A549 (cell line): ENCODE results near the gene TMEM214. TPM values are rescaled to one million over a fixed set of nuclear protein-coding genes. Genes with fewer than 3 reads are reported as not detected.
A peak's percentile ranks its signal among the peaks of the same experiment; 100 is the strongest.

Source experiments
- ATAC-seq, 2 experiments: fragments of 200-7000 bp in 1 of 2; fragments of >200 bp in 1 of 2; cut with Nextera tagmentation in 1 of 2; cut with Tn5 transposase in 1 of 2; 3 replicates each; pipeline versions ENCODE4 v1.8.0 to v1.9.1; 2018 to 2020; ENCODE audit warnings: mild to moderate bottlenecking in 1 of 2, moderate library complexity in 1 of 2
- CTCF ChIA-PET: fragments of 300-600 bp; sonication (Branson Sonifier 250); formaldehyde crosslinking; extraction: SDS; loops from one replicate; lab custom pipeline; 2021; ENCODE audit warnings: antibody characterized with exemption, inconsistent platforms; lab: Yijun Ruan, JAX
- POLR2A ChIA-PET: fragments of 350-600 bp; formaldehyde crosslinking; extraction: SDS; loops from one replicate; lab custom pipeline; 2021; ENCODE audit warnings: antibody characterized with exemption, inconsistent platforms; lab: Yijun Ruan, JAX
- DNase-seq, 2 experiments: peaks; one replicate each; pipeline versions ENCODE4 v3.0.0 to v3.0.0-alpha.2; 2011 to 2016; ENCODE audit warnings: low read depth in 1 of 2, low spot score in 1 of 2
- FAIRE-seq: peaks from 2 replicates; lab custom pipeline; 2011; peaks lifted over from hg19 to GRCh38; lab: Jason Lieb, UNC
- H3K27ac ChIP-seq, 2 experiments: fragments of >200 bp; sonication (Bioruptor Twin); formaldehyde crosslinking; 3 replicates each; pipeline ENCODE4 v1.5.1; 2016 to 2017
- H3K4me1 ChIP-seq: fragments of >200 bp; sonication (Bioruptor Twin); formaldehyde crosslinking; 3 replicates; pipeline ENCODE4 v1.6.1; 2016
- H3K4me2 ChIP-seq: fragments of >200 bp; sonication (Bioruptor Twin); formaldehyde crosslinking; 3 replicates; pipeline ENCODE4 v1.6.1; 2016
- H3K4me3 ChIP-seq: fragments of >200 bp; sonication (Bioruptor Twin); formaldehyde crosslinking; 3 replicates; pipeline ENCODE4 v1.5.1; 2016
- H3K9me3 ChIP-seq: fragments of >200 bp; sonication (Bioruptor Twin); formaldehyde crosslinking; 3 replicates; pipeline ENCODE4 v1.6.1; 2016
- CBX8 ChIP-seq: fragments of 200-600 bp; sonication (generic); IDR thresholded peaks from 2 replicates; pipeline ENCODE4 v1.6.1; 2016
- CHD2 ChIP-seq: fragments of 150-350 bp; IDR thresholded peaks from 2 replicates; pipeline ENCODE4 v1.6.1; 2014; ENCODE audit warnings: low read length; ENCODE audit not compliant: partially characterized antibody
- CHD4 ChIP-seq: fragments of 200-600 bp; sonication (generic); IDR thresholded peaks from 2 replicates; pipeline ENCODE4 v1.6.1; 2016; ENCODE audit warnings: antibody characterized with exemption, mild to moderate bottlenecking, borderline replicate concordance
- ESRRA ChIP-seq: fragments of 150-350 bp; IDR thresholded peaks from 2 replicates; pipeline ENCODE4 v1.6.1; 2014; ENCODE audit warnings: mild to moderate bottlenecking, low read length, borderline replicate concordance
- FOSB ChIP-seq: fragments of 250-450 bp; sonication (Bioruptor Pico); IDR thresholded peaks from 2 replicates; pipeline ENCODE4 v1.5.0; 2020; ENCODE audit warnings: mild to moderate bottlenecking, moderate library complexity
- FOXS1 ChIP-seq: fragments of 250-450 bp; sonication (Bioruptor Pico); IDR thresholded peaks from 2 replicates; pipeline ENCODE4 v1.5.0; 2020; ENCODE audit warnings: mild to moderate bottlenecking, moderate library complexity
- HOXA7 ChIP-seq: fragments of 250-450 bp; sonication (Bioruptor Pico); IDR thresholded peaks from 2 replicates; pipeline ENCODE4 v1.5.0; 2020; ENCODE audit warnings: mild to moderate bottlenecking, moderate library complexity
- JUN ChIP-seq, 2 experiments: fragments of >200 bp; sonication (Bioruptor Twin); formaldehyde crosslinking; IDR thresholded peaks; 2 replicates in 1 of 2; 3 replicates in 1 of 2; pipeline ENCODE4 v1.6.1; 2016 to 2017
- KDM1A ChIP-seq: fragments of 200-600 bp; sonication (generic); IDR thresholded peaks from 2 replicates; pipeline ENCODE4 v1.6.1; 2016; ENCODE audit warnings: low read depth, mild to moderate bottlenecking
- NPAS2 ChIP-seq: fragments of 250-450 bp; sonication (Bioruptor Pico); IDR thresholded peaks from 2 replicates; pipeline ENCODE4 v1.8.0; 2022; ENCODE audit warnings: mild to moderate bottlenecking, moderate library complexity, borderline replicate concordance
- RNF2 ChIP-seq: fragments of 200-600 bp; sonication (generic); IDR thresholded peaks from 2 replicates; pipeline ENCODE4 v1.6.1; 2016; ENCODE audit warnings: low read depth, mild to moderate bottlenecking, antibody characterized with exemption, moderate library complexity, borderline replicate concordance
- SMC3 ChIP-seq: fragments of >200 bp; sonication (Bioruptor Twin); formaldehyde crosslinking; IDR thresholded peaks from 3 replicates; pipeline ENCODE4 v1.6.1; 2018; ENCODE audit warnings: inconsistent platforms
- SREBF2 ChIP-seq: fragments of 450-650 bp; IDR thresholded peaks from 2 replicates; pipeline ENCODE4 v1.6.1; 2014; ENCODE audit warnings: mild to moderate bottlenecking, moderate library complexity
- TFCP2L1 ChIP-seq: fragments of 250-450 bp; sonication (Bioruptor Pico); IDR thresholded peaks from 2 replicates; pipeline ENCODE4 v1.5.0; 2021; ENCODE audit warnings: mild to moderate bottlenecking
- ZNF302 ChIP-seq: fragments of 250-450 bp; sonication (Bioruptor Pico); IDR thresholded peaks from 2 replicates; pipeline ENCODE4 v1.9.0; 2021; ENCODE audit warnings: inconsistent platforms, mild to moderate bottlenecking, moderate library complexity
- WGBS: methylation state at CpG from one replicate; pipeline ENCODE4 v1.1.6; 2017; ENCODE audit errors: missing lambda C conversion rate; 5-methylcytosine and 5-hydroxymethylcytosine counted together
- polyA plus RNA-seq, 4 experiments: library from polyadenylated mRNA; depleted of rRNA in 3 of 4; stranded (reverse); fragments of >200 nt; fragmentation: RNase III in 1 of 4; extraction: RNeasy Plus Mini Kit Qiagen cat#74134 plus additional on column Dnase treatment in 1 of 4; gene quantifications; 2 replicates in 3 of 4; 3 replicates in 1 of 4; pipeline ENCODE4 v1.2.3, GENCODE V29; 2011 to 2017
- TF ChIP-seq, protein P1 (sequence below): fragments of 450-650 bp; IDR thresholded peaks from 2 replicates; pipeline ENCODE4 v1.6.1; 2014; ENCODE audit warnings: antibody characterized with exemption
- TF ChIP-seq, protein P2 (sequence below): fragments of 150-350 bp; IDR thresholded peaks from 2 replicates; pipeline ENCODE4 v1.6.1; 2014; ENCODE audit warnings: low read depth, mild to moderate bottlenecking, low read length
- TF ChIP-seq, protein P3 (sequence below): IDR thresholded peaks from 2 replicates; pipeline ENCODE4 v1.6.1; 2012; ENCODE audit warnings: low read depth, borderline replicate concordance
- TF ChIP-seq, protein P4 (sequence below): IDR thresholded peaks from 2 replicates; pipeline ENCODE4 v1.6.1; 2012
- TF ChIP-seq, protein P5 (sequence below): fragments of 200-600 bp; sonication (generic); IDR thresholded peaks from 2 replicates; pipeline ENCODE4 v1.6.1; 2016; ENCODE audit warnings: antibody characterized with exemption, mild to moderate bottlenecking, moderate library complexity
- TF ChIP-seq, protein P6 (sequence below): IDR thresholded peaks from 2 replicates; pipeline ENCODE4 v1.6.1; 2012

TMEM214 gene
- polyA plus RNA-seq, 2 of the 4 experiments (the other 2 are of a cell fraction): 54.3 to 74.9 TPM

DNA sequence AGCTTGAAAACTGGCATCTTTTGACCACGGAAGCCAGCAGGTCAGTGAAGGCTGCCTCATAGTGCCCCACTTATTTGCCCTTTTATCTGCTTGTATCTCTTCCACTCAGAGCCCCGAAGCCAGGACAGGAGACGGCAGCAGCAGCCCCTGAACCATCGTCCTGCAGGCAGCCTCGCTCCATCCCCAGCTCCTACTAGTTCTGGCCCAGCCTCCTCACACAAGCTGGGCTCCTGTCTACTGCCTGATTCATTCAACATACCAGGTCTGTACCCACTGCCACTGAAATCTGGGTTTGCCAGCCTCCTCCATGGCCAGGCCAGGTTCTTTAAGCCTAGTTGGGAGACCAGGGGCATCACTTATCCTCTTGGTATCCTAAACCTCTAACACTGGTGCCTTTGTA, 34.6 kb downstream of the TMEM214 start (continued):
- TF ChIP-seq CHD2: no peak

DNA sequence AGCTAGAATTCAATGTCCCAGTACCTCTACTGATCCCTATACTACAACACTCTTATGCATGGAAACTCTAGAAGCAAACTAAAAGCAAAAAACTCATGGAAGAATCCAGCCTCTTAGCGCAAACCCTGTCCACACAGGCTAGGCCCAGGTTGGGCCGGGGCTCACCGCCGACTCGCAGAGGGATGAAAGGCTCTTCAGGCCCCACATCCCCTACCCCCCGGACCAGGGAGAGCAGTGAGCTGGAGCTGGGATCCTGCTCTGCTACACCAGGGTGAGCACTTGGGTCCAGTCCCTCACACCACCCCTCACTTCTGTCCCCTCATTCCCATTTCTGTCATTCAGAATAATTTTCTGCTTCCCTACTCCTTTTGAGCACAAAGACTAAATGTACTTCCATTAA, 36.7 kb downstream of the TMEM214 start:
- WGBS: 96% methylated on average over 6 of the region's 6 CpGs
- Histone ChIP-seq H3K4me1 (peaks cover 19% of the 10 kb centered on the region), H3K9me3 (no peaks in the 10 kb centered on the region), H3K4me3 (no peak overlapping the region), H3K4me2 (peak overlapping the region; percentile 86), H3K27ac (no peak overlapping the region)
- FAIRE-seq: no peak
- CTCF ChIA-PET: interaction anchor here (13.3 to 18.7 kb wide), 2 partner anchors 14 to 15 kb away, joined by 143 to 253 read pairs; partner anchors contain the start of genes AGBL5, EMILIN1 and KHK
- no peak for DNase-seq
- TF ChIP-seq, protein P1, sequence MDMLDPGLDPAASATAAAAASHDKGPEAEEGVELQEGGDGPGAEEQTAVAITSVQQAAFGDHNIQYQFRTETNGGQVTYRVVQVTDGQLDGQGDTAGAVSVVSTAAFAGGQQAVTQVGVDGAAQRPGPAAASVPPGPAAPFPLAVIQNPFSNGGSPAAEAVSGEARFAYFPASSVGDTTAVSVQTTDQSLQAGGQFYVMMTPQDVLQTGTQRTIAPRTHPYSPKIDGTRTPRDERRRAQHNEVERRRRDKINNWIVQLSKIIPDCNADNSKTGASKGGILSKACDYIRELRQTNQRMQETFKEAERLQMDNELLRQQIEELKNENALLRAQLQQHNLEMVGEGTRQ: no peak
- TF ChIP-seq HOXA7 (CRISPR knock-in tag) (no peak), KDM1A (no peak), FOSB (no peak), CBX8 (no peak), CHD4 (no peak), JUN (IDR thresholded peaks at IDR 0.05) (no peak), TFCP2L1 (CRISPR knock-in tag) (no peak), SMC3 (no peak), SREBF2 (no peak), ESRRA (no peak), FOXS1 (no peak), NPAS2 (no peak), RNF2 (no peak), ZNF302 (CRISPR knock-in tag) (no peak)
- TF ChIP-seq, protein P2, sequence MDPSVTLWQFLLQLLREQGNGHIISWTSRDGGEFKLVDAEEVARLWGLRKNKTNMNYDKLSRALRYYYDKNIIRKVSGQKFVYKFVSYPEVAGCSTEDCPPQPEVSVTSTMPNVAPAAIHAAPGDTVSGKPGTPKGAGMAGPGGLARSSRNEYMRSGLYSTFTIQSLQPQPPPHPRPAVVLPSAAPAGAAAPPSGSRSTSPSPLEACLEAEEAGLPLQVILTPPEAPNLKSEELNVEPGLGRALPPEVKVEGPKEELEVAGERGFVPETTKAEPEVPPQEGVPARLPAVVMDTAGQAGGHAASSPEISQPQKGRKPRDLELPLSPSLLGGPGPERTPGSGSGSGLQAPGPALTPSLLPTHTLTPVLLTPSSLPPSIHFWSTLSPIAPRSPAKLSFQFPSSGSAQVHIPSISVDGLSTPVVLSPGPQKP: no peak
- TF ChIP-seq, protein P3, sequence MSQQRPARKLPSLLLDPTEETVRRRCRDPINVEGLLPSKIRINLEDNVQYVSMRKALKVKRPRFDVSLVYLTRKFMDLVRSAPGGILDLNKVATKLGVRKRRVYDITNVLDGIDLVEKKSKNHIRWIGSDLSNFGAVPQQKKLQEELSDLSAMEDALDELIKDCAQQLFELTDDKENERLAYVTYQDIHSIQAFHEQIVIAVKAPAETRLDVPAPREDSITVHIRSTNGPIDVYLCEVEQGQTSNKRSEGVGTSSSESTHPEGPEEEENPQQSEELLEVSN: no peak
- TF ChIP-seq, protein P4, sequence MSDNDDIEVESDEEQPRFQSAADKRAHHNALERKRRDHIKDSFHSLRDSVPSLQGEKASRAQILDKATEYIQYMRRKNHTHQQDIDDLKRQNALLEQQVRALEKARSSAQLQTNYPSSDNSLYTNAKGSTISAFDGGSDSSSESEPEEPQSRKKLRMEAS: no peak
- TF ChIP-seq, protein P5, sequence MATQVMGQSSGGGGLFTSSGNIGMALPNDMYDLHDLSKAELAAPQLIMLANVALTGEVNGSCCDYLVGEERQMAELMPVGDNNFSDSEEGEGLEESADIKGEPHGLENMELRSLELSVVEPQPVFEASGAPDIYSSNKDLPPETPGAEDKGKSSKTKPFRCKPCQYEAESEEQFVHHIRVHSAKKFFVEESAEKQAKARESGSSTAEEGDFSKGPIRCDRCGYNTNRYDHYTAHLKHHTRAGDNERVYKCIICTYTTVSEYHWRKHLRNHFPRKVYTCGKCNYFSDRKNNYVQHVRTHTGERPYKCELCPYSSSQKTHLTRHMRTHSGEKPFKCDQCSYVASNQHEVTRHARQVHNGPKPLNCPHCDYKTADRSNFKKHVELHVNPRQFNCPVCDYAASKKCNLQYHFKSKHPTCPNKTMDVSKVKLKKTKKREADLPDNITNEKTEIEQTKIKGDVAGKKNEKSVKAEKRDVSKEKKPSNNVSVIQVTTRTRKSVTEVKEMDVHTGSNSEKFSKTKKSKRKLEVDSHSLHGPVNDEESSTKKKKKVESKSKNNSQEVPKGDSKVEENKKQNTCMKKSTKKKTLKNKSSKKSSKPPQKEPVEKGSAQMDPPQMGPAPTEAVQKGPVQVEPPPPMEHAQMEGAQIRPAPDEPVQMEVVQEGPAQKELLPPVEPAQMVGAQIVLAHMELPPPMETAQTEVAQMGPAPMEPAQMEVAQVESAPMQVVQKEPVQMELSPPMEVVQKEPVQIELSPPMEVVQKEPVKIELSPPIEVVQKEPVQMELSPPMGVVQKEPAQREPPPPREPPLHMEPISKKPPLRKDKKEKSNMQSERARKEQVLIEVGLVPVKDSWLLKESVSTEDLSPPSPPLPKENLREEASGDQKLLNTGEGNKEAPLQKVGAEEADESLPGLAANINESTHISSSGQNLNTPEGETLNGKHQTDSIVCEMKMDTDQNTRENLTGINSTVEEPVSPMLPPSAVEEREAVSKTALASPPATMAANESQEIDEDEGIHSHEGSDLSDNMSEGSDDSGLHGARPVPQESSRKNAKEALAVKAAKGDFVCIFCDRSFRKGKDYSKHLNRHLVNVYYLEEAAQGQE: no peak
- TF ChIP-seq, protein P6, sequence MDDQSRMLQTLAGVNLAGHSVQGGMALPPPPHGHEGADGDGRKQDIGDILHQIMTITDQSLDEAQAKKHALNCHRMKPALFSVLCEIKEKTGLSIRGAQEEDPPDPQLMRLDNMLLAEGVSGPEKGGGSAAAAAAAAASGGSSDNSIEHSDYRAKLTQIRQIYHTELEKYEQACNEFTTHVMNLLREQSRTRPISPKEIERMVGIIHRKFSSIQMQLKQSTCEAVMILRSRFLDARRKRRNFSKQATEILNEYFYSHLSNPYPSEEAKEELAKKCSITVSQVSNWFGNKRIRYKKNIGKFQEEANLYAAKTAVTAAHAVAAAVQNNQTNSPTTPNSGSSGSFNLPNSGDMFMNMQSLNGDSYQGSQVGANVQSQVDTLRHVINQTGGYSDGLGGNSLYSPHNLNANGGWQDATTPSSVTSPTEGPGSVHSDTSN: no peak
- POLR2A ChIA-PET: interaction anchor here (4.5 kb wide), 1 partner anchor 19 kb away, joined by 23 read pairs; the partner anchor contains the start of gene AGBL5
- no peak for ATAC-seq
